ENCODE data around the gene BPIFA2.
"Not testable (repeated sequence)": the region's sequence is repeated elsewhere in the genome, so short reads cannot be mapped to it uniquely, and the experiment has no call there.

The BPIFA2 gene

GRCh38 chr20:33177866-33178265, 9.9 kb downstream of the BPIFA2 start:
- DNase-seq (ENCODE audit: low spot score) = no peak
- TF ChIP-seq, protein P1, sequence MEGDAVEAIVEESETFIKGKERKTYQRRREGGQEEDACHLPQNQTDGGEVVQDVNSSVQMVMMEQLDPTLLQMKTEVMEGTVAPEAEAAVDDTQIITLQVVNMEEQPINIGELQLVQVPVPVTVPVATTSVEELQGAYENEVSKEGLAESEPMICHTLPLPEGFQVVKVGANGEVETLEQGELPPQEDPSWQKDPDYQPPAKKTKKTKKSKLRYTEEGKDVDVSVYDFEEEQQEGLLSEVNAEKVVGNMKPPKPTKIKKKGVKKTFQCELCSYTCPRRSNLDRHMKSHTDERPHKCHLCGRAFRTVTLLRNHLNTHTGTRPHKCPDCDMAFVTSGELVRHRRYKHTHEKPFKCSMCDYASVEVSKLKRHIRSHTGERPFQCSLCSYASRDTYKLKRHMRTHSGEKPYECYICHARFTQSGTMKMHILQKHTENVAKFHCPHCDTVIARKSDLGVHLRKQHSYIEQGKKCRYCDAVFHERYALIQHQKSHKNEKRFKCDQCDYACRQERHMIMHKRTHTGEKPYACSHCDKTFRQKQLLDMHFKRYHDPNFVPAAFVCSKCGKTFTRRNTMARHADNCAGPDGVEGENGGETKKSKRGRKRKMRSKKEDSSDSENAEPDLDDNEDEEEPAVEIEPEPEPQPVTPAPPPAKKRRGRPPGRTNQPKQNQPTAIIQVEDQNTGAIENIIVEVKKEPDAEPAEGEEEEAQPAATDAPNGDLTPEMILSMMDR (IDR thresholded peaks at IDR 0.05; ENCODE audit: extremely low read depth, insufficient read depth, missing control alignments) = no peak
- in situ Hi-C loops (cut with MboI; ENCODE audit: low pct_unique_long_range_greater_than_20kb, low sequenced_read_pairs, unreplicated experiment) = no loop called here

DNA sequence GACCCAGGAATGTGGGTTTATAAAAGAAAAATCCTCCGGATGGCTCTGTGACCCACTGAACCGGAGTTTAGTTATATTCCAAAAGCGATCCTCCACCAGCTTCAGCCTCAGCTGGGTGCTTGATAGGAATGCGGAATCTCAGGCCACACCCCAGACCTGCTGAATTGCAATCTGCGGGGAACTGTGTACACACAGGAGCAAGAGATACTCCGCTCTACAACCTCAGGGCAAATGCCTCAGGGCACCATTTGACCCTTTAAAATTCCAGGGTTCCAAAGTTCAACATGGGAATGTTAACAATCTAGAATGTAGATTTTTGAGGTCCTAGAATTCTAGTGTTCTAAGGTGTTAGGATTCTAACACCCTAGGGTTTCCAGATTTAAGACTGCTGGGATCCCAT, 10.8 kb downstream of the BPIFA2 start:
- in situ Hi-C loops (cut with MboI; ENCODE audit: low pct_unique_long_range_greater_than_20kb, low sequenced_read_pairs, unreplicated experiment) = no loop called here
- TF ChIP-seq, protein P1 (IDR thresholded peaks at IDR 0.05; ENCODE audit: extremely low read depth, insufficient read depth, missing control alignments) = no peak
- DNase-seq (ENCODE audit: low spot score) = no peak

DNA sequence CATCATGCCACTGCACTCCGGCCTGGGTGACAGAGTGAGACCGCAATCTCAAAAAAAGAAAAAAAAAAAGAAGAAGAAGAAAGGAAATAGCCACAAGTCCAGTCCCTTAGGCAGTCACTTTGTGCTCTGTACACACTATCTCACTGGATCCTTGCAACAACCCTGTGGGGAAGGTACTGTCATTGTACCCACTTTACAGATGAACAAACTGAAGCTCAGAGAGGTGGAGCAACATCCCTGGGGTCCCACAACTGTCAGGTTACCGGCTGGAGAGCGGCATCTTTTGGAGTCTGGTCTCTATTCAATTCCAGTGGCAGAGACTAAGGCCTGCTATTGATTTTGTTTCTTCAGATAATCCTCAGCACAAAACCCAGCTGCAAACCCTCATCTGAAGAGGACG, 12.2 kb downstream of the BPIFA2 start:
- in situ Hi-C loops (cut with MboI; ENCODE audit: low pct_unique_long_range_greater_than_20kb, low sequenced_read_pairs, unreplicated experiment) = no loop called here
- TF ChIP-seq, protein P1 (IDR thresholded peaks at IDR 0.05; ENCODE audit: extremely low read depth, insufficient read depth, missing control alignments) = no peak
- no peak for DNase-seq (ENCODE audit: low spot score)

DNA sequence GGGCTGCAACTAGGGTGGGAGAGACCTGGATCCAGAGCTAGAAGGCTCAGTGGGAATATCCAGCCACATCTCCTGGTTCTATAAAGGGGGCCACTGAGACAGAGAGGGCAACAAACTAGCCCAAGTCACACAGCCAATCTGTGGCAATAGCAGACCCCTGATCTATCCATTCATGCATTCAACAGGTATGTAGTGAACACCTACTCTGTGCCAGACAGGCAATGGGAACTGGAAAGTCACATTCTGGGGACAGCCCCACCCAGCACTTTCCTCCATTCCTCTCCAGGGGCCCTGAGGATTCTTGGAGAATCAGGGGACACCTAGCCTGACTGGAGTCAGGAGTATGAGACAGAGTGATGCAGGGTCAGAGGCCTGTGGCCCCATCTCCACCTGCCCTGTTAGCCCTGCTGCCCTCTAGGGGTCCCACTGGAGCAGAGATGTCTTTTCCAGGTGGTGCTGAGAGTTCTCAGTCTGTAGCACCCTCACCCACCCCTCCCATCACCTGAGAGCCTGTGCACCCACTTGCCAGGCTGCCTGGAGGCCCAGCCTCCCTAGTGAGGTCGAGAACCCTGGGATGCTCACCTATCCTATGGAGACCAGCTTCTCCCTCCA, 13.6 kb downstream of the BPIFA2 start:
- no peak for DNase-seq (ENCODE audit: low spot score)
- in situ Hi-C loops (cut with MboI; ENCODE audit: low pct_unique_long_range_greater_than_20kb, low sequenced_read_pairs, unreplicated experiment) = no loop called here
- TF ChIP-seq, protein P1 (IDR thresholded peaks at IDR 0.05; ENCODE audit: extremely low read depth, insufficient read depth, missing control alignments) = peak; percentile 23

DNA sequence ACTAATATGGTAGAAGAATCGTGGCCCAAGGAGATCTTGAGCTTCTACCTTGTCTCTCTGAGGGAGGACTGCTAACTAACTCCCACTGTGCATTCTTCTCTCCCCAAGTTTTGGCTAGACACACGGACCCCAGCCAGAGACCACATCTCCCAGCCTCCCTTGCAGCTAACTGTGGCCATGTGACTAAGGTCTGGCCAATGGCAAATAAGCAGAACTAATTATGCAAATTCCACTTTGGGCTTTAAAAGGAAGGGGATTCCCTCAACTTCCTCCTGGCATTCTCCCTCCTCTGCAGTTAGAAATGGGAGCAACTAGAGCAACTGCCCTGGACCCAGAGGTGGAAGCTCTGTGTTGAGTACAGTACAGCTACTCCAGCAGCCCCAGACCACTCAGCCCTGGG, 15.4 kb downstream of the BPIFA2 start:
- TF ChIP-seq, protein P1 (IDR thresholded peaks at IDR 0.05; ENCODE audit: extremely low read depth, insufficient read depth, missing control alignments) = no peak
- DNase-seq (ENCODE audit: low spot score) = no peak
- in situ Hi-C loops (cut with MboI; ENCODE audit: low pct_unique_long_range_greater_than_20kb, low sequenced_read_pairs, unreplicated experiment) = no loop called here

DNA sequence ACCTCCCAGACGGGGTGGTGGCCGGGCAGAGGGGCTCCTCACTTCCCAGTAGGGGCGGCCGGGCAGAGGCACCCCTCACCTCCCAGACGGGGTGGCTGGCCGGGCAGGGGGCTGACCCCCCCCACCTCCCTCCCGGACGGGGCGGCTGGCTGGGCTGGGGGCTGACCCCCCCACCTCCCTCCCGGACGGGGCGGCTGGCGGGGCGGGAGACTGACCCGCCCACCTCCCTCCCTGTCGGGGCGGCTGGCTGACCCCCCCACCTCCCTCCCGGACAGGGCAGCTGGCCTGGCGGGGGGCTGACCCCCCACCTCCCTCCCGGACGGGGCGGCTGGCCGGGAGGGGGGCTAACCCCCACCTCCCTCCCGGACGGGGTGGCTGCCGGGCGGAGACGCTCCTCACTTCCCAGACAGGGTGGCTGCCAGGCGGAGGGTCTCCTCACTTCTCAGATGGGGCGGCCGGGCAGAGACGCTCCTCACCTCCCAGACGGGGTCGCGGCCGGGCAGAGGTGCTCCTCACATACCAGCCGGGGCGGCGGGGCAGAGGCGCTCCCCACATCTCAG, 17.2 kb downstream of the BPIFA2 start:
- DNase-seq (ENCODE audit: low spot score); in situ Hi-C loops (cut with MboI; ENCODE audit: low pct_unique_long_range_greater_than_20kb, low sequenced_read_pairs, unreplicated experiment): not testable (repeated sequence)

DNA sequence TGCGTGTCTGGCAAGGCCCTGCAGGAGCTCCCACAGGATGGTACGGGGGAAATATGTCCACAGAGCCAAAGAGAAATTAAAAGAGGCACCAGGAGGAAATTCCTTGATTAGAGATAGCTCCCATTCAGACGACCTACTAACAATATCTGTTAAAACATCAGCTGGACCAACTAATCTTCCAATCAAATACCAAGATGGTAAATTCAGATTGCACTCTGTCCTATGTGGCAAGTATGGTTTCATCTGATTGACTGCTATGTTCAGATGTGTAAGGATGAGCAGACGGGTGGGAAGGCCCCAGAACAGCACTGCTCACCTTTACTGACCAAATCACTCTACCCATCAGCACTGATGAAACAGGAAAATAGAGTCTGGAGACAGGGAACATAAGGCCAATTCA, 19.5 kb downstream of the BPIFA2 start:
- DNase-seq (ENCODE audit: low spot score) = no peak
- in situ Hi-C loops (cut with MboI; ENCODE audit: low pct_unique_long_range_greater_than_20kb, low sequenced_read_pairs, unreplicated experiment) = no loop called here
- TF ChIP-seq, protein P1 (IDR thresholded peaks at IDR 0.05; ENCODE audit: extremely low read depth, insufficient read depth, missing control alignments) = no peak

Measured in GM13977 (cell line).